Trophoblast cell (in vitro differentiated cells and primary cell): ENCODE results near the gene MT1E.
A peak's percentile ranks its signal among the peaks of the same experiment; 100 is the strongest.

ENCODE experiments used
- DNase-seq, 2 donors: peaks; one replicate each; pipeline ENCODE4 v3.0.0-alpha.2; 2016
- H2AFZ ChIP-seq: 2 replicates; pipeline ENCODE4 v1.6.1; 2013; ENCODE audit warnings: low read length, moderate library complexity, mild to moderate bottlenecking; ENCODE audit not compliant: insufficient read depth, poor library complexity
- H2AK5ac ChIP-seq: 2 replicates; pipeline ENCODE4 v1.6.1; 2013; ENCODE audit warnings: mild to moderate bottlenecking, low read length
- H2BK120ac ChIP-seq: 2 replicates; pipeline ENCODE4 v1.6.1; 2013; ENCODE audit warnings: low read length, mild to moderate bottlenecking, moderate library complexity; ENCODE audit not compliant: insufficient read depth, poor library complexity
- H2BK12ac ChIP-seq: 2 replicates; pipeline ENCODE4 v1.6.1; 2013; ENCODE audit warnings: mild to moderate bottlenecking, low read length, moderate library complexity
- H2BK5ac ChIP-seq: 2 replicates; pipeline ENCODE4 v1.6.1; 2013; ENCODE audit warnings: low read length, low read depth, moderate library complexity, mild to moderate bottlenecking; ENCODE audit not compliant: poor library complexity
- H3K14ac ChIP-seq: 2 replicates; pipeline ENCODE4 v1.6.1; 2013; ENCODE audit warnings: mild to moderate bottlenecking, low read length
- H3K18ac ChIP-seq: 2 replicates; pipeline ENCODE4 v1.6.1; 2013; ENCODE audit warnings: mild to moderate bottlenecking, low read length
- H3K23ac ChIP-seq: 2 replicates; pipeline ENCODE4 v1.6.1; 2013; ENCODE audit warnings: low read length
- H3K27ac ChIP-seq: 2 replicates; pipeline ENCODE4 v1.5.1; 2013; ENCODE audit warnings: low read depth, mild to moderate bottlenecking, inconsistent platforms, low read length, moderate library complexity
- H3K27me3 ChIP-seq: 2 replicates; pipeline ENCODE4 v1.6.1; 2013; ENCODE audit warnings: inconsistent platforms, mild to moderate bottlenecking, low read length, moderate library complexity; ENCODE audit not compliant: insufficient read depth
- H3K36me3 ChIP-seq, 2 experiments: 1 replicate in 1 of 2; 2 replicates in 1 of 2; pipeline ENCODE4 v1.6.1; 2013; ENCODE audit warnings: low read length in 2 of 2, mild to moderate bottlenecking in 2 of 2, moderate library complexity in 1 of 2; ENCODE audit not compliant: insufficient read depth in 2 of 2, control insufficient read depth in 1 of 2
- H3K4ac ChIP-seq: 2 replicates; pipeline ENCODE4 v1.6.1; 2013; ENCODE audit warnings: low read depth, mild to moderate bottlenecking, low read length, moderate library complexity
- H3K4me1 ChIP-seq, 2 experiments: 1 replicate in 1 of 2; 2 replicates in 1 of 2; pipeline ENCODE4 v1.6.1; 2013; ENCODE audit warnings: low read length in 2 of 2, mild to moderate bottlenecking in 2 of 2, moderate library complexity in 1 of 2; ENCODE audit not compliant: insufficient read depth in 2 of 2, control insufficient read depth in 1 of 2
- H3K4me2 ChIP-seq: 2 replicates; pipeline ENCODE4 v1.6.1; 2013; ENCODE audit warnings: inconsistent platforms, mild to moderate bottlenecking, low read length, moderate library complexity
- H3K4me3 ChIP-seq: 2 replicates; pipeline ENCODE4 v1.5.1; 2013; ENCODE audit warnings: mild to moderate bottlenecking, low read depth, low read length, inconsistent platforms
- H3K79me1 ChIP-seq: one replicate; pipeline ENCODE4 v1.6.1; 2013; ENCODE audit warnings: low read length
- H3K79me2 ChIP-seq: 2 replicates; pipeline ENCODE4 v1.6.1; 2013; ENCODE audit warnings: low read length, mild to moderate bottlenecking; ENCODE audit not compliant: control insufficient read depth, insufficient read depth, poor library complexity
- H3K9ac ChIP-seq: 2 replicates; pipeline ENCODE4 v1.6.1; 2013; ENCODE audit warnings: mild to moderate bottlenecking, low read length
- H3K9me3 ChIP-seq: 2 replicates; pipeline ENCODE4 v1.6.1; 2013; ENCODE audit warnings: low read depth, mild to moderate bottlenecking, control low read depth, inconsistent platforms, low read length; ENCODE audit not compliant: insufficient read depth
- H4K12ac ChIP-seq: 2 replicates; pipeline ENCODE4 v1.6.1; 2013; ENCODE audit warnings: low read depth, mild to moderate bottlenecking, low read length, moderate library complexity
- H4K8ac ChIP-seq: 2 replicates; pipeline ENCODE4 v1.6.1; 2013; ENCODE audit warnings: low read depth, mild to moderate bottlenecking, low read length, moderate library complexity
- H4K91ac ChIP-seq: one replicate; pipeline ENCODE4 v1.6.1; 2013; ENCODE audit warnings: low read depth, mild to moderate bottlenecking, low read length, moderate library complexity
- WGBS: extraction: QIAGEN DNeasy Blood & Tissue Kit; methylation state at CpG from one replicate; pipeline ENCODE4 v1.1.7; 2013; ENCODE audit warnings: missing lambda C conversion rate; ENCODE audit not compliant: insufficient read length, insufficient coverage; ENCODE audit errors: extremely low coverage; 5-methylcytosine and 5-hydroxymethylcytosine counted together

MT1E gene

GRCh38 chr16:56640076-56640475 lies 14.5 kb downstream of the MT1E start:
- Histone ChIP-seq H3K14ac (no peak overlapping the region), H3K79me2 (no peaks in the 10 kb centered on the region), H3K4ac (no peak overlapping the region), H3K18ac (no peak overlapping the region), H3K27ac (no peak overlapping the region), H2AFZ (no peak overlapping the region), H4K91ac (no peak overlapping the region), H3K4me1 (peaks cover 3 to 5% of the 10 kb centered on the region in 2 experiments), H3K9me3 (peaks cover 9% of the 10 kb centered on the region), H2BK12ac (no peak overlapping the region), H2AK5ac (no peak overlapping the region), H4K8ac (no peak overlapping the region), H4K12ac (no peak overlapping the region), H3K27me3 (peaks cover 87% of the 10 kb centered on the region), H3K79me1 (no peaks in the 10 kb centered on the region), H3K36me3 (no peaks in the 10 kb centered on the region), H3K4me3 (no peak overlapping the region), H2BK5ac (no peak overlapping the region), H3K23ac (no peak overlapping the region), H3K4me2 (no peak overlapping the region), H2BK120ac (no peak overlapping the region), H3K9ac (no peak overlapping the region)
- no CpG with 5 or more reads among the region's 1 CpG for WGBS
- DNase-seq: peak in 1 of 2 donors; percentile 53

GRCh38 chr16:56641166-56641565 lies 15.6 kb downstream of the MT1E start:
- no peak overlapping the region for H3K4me3 ChIP-seq
- H4K8ac ChIP-seq: no peak overlapping the region
- peaks cover 3 to 5% of the 10 kb centered on the region in 2 experiments for H3K4me1 ChIP-seq
- no peak overlapping the region for H3K18ac ChIP-seq
- no peak overlapping the region for H3K23ac ChIP-seq
- no peak overlapping the region for H3K4ac ChIP-seq
- no peak overlapping the region for H4K12ac ChIP-seq
- H3K36me3 ChIP-seq: no peaks in the 10 kb centered on the region
- no peak overlapping the region for H3K27ac ChIP-seq
- no CpG with 5 or more reads among the region's 2 CpGs for WGBS
- no peak overlapping the region for H2BK12ac ChIP-seq
- H4K91ac ChIP-seq: no peak overlapping the region
- no peaks in the 10 kb centered on the region for H3K79me1 ChIP-seq
- H2BK5ac ChIP-seq: no peak overlapping the region
- H3K9me3 ChIP-seq: peaks cover 8% of the 10 kb centered on the region
- no peak overlapping the region for H2BK120ac ChIP-seq
- no peak overlapping the region for H2AFZ ChIP-seq
- H3K27me3 ChIP-seq: peaks cover 78% of the 10 kb centered on the region
- H3K79me2 ChIP-seq: no peaks in the 10 kb centered on the region
- H3K4me2 ChIP-seq: no peak overlapping the region
- H3K9ac ChIP-seq: no peak overlapping the region
- no peak overlapping the region for H3K14ac ChIP-seq
- no peak overlapping the region for H2AK5ac ChIP-seq
- peak; percentile 75 to 91 for DNase-seq

- H3K79me2 ChIP-seq: no peaks in the 10 kb centered on the region
These were observed 17.6 kb downstream of the MT1E start for GRCh38 chr16:56643080-56643778.

GRCh38 chr16:56643833-56644232 lies 18.3 kb downstream of the MT1E start:
- H3K79me1 ChIP-seq: no peaks in the 10 kb centered on the region
- peaks cover 0 to 3% of the 10 kb centered on the region in 2 experiments for H3K4me1 ChIP-seq
- H4K12ac ChIP-seq: no peak overlapping the region
- H2AK5ac ChIP-seq: no peak overlapping the region
- peaks cover 72% of the 10 kb centered on the region for H3K27me3 ChIP-seq
- no peak overlapping the region for H4K91ac ChIP-seq
- H4K8ac ChIP-seq: no peak overlapping the region
- no peak overlapping the region for H3K4me2 ChIP-seq
- no peak overlapping the region for H2AFZ ChIP-seq
- H3K9me3 ChIP-seq: peaks cover 3% of the 10 kb centered on the region
- H3K4me3 ChIP-seq: no peak overlapping the region
- no peak overlapping the region for H3K23ac ChIP-seq
- no peak for DNase-seq
- no peak overlapping the region for H3K18ac ChIP-seq
- H3K4ac ChIP-seq: no peak overlapping the region
- no peak overlapping the region for H3K14ac ChIP-seq
- H2BK12ac ChIP-seq: no peak overlapping the region
- no peak overlapping the region for H3K9ac ChIP-seq
- no peak overlapping the region for H3K27ac ChIP-seq
- H2BK120ac ChIP-seq: no peak overlapping the region
- H3K79me2 ChIP-seq: no peaks in the 10 kb centered on the region
- H3K36me3 ChIP-seq: no peaks in the 10 kb centered on the region
- no peak overlapping the region for H2BK5ac ChIP-seq
- no CpG with 5 or more reads among the region's 5 CpGs for WGBS

More at GRCh38 chr16:56643080-56643778, 17.6 kb downstream of the MT1E start:
- Histone ChIP-seq H2AFZ (no peak overlapping the region), H3K9me3 (peaks cover 4% of the 10 kb centered on the region), H3K27ac (no peak overlapping the region), H3K4me3 (no peak overlapping the region), H2AK5ac (no peak overlapping the region), H3K9ac (no peak overlapping the region), H2BK5ac (no peak overlapping the region), H2BK12ac (no peak overlapping the region), H4K91ac (no peak overlapping the region), H3K27me3 (peaks cover 73% of the 10 kb centered on the region), H3K18ac (no peak overlapping the region), H3K4ac (no peak overlapping the region), H3K4me1 (peaks cover under 1 to 3% of the 10 kb centered on the region in 2 experiments), H3K4me2 (no peak overlapping the region), H3K79me1 (no peaks in the 10 kb centered on the region), H4K12ac (no peak overlapping the region), H3K36me3 (no peaks in the 10 kb centered on the region), H3K23ac (no peak overlapping the region), H3K14ac (no peak overlapping the region), H4K8ac (no peak overlapping the region), H2BK120ac (no peak overlapping the region)
- peak; percentile 83 to 85 for DNase-seq
- WGBS: no CpG with 5 or more reads among the region's 42 CpGs
